HG03139 (cell line): ENCODE measurements around the gene GNAT2.

Experiments used
- ATAC-seq: cut with Tn5 transposase; IDR thresholded peaks from one replicate; pipeline ENCODE4 v1.9.1; 2021; ENCODE audit not compliant: unreplicated experiment

Gene GNAT2

DNA sequence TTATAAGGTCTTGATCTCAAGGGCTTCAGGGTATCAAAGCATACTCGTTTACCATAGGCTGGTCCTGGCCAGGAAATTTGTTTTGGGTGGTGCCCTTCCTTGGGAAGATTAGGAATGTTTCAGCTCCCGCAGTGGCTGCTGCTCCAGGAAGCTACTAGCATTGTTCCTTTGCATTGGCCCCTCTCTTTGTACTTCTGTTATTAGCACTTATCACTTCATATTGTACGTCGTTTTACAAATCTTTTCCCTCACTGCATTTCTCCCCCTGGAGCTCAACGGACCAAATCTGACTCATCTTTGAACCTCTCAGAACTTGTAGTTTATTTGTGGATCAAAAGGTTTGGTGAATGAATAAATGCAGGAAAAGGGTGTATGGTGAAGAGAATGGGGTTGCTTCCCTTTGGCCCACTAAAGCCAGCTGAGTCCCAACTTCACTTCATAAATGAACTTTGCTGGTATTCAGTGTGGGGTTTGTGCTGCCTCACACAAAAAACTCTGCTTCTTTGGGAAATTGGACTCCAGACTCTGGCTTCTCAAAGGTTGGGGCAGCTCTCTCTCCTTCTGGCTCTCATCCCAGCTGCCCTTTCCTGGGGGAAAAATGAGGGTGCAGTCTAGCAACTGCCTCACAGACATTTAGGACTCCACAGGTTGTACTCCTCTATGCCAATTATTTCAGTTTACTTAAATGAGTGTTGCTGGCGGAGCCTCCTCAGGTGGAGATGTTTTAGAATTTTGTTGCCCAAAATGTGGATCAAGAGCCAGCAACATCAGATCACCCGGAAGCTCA is 5.9 kb downstream of the GNAT2 start:
- no peak for ATAC-seq

DNA sequence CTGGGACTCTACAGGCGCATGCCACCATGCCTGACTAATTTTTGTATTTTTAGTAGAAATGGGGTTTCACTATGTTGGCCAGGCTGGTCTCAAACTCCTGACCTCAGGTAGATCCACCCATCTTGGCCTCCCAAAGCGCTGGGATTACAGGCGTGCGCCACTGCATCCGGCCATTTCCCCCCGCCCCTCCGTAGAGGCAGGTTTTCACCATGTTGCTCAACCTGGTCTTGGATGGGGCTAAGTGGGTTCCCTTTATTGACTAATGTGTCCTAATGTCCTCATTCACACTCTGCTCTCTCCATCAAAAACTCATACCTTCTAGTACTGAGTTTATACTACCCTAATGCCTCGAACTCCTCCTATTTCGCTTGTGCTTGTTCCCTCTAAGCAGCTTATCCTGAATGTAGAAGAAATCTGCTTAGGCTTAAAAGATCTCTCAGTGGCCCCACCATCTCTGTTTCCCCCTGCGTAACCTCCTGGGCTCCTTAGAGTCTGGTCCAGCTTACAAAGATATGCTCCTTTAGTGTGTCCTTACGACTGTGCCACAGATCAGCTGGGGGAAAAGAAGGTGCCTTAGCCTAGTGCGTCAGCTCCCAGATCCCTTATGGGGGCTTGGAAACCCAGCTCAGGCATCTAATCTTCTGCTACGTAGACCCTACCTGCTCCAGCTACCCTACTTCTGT is 8.0 kb downstream of the GNAT2 start:
- no peak for ATAC-seq

DNA sequence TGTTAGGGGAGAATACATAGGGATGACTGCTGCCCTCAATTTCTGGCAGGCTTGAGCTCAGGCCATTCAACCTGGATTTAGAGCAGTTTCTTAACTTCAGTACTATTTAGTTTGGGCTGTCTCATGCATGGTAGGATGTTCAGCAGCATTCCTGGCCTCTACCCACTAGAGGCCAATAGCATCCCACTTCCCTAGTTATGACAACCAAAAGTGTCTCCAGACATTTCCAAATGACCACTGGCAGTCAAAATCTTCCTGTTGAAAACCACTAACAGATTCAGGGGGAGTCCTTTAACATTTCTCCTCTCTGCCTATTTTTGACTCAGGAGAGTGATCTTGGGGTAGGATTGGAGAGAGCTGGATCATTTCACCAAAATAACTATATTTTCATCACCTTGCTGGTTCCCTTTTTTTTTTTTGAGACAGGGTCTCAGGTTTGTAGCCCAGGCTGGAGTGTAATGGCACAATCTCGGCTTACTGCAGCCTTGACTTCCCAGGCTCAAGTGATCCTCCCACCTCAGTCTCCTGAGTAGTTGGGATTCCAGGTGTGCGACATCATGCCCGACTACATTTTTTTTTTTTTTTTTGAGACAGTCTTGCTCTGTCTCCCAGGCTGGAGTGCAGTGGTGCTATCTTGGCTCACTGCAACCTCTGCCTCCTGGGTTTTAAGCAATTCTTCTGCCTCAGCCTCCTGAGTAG is 8.7 kb downstream of the GNAT2 start:
- ATAC-seq: no peak

DNA sequence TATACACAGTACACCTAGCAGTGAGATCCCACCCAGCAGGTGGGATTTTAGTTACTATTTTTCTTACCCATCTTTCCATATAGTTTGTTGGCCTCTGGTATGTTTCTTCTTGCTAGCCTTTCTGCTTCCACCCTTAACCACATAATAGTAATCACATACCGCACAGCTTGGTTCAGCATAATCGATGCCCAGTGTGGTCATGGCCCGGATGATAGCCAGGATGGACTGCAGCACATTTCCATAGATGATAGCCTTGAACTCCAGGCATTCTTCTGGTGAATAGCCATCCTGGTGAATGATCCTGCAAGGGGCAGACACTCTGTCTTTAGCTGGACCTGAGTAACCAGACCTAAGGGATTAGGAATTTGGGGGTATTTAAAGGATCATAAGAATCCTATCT is 9.5 kb downstream of the GNAT2 start:
- ATAC-seq: no peak

DNA sequence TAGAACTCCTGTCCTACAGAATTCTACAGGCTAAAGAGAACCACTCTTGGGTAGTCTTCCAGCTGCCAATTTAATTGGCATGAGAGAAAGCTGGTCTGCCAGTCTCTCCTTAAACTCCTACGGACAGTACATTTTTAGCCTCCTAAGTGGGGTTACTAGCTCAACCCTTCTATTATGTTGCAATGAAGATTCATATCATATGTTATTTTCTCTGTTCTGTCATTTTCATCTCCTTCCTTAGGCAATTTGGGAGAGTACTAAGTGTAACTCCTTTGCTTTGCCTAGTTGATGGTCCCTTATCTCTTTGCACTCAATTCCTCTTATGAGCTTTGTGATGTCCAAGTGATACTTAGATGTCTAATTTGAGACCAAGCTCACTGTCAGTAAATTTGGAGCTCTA is 14.0 kb downstream of the GNAT2 start:
- no peak for ATAC-seq

DNA sequence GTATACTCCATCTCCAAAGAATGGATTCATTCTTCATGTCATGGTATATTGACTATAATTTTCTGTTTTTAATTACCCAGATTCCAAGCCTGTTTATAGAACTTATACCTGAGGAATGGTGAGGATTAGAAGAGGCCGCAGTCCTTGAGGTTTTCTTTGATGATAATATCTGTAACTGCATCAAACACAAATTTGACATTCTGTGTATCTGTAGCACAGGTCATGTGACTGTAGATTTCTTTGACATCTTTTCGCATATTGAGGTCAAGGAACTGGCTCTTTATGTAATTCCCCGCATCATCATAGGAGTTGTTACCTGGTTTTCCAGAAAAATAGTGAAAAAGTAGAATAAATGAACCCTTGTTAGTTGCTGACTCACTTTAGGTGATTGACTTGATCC is 16.2 kb downstream of the GNAT2 start:
- no peak for ATAC-seq

DNA sequence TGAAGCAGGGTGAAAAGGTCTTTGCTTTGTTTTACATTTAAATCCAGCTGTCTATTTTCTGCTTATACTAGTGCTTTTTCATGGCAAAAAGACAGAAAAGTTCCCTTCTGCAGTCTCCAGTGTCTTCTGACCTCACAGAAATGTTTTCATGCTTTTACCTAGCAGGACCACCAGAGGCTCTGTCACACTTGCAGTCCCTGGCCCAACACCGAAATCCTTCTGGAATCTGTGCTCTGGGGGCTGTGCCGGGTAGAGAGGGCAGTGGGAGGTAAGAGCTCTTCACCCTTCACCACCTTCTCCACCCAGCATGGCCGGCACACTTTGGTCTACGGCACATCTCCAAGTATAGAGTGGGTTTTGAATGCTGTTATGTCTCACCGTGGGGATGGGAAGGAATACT is 20.8 kb downstream of the GNAT2 start:
- ATAC-seq: no peak

DNA sequence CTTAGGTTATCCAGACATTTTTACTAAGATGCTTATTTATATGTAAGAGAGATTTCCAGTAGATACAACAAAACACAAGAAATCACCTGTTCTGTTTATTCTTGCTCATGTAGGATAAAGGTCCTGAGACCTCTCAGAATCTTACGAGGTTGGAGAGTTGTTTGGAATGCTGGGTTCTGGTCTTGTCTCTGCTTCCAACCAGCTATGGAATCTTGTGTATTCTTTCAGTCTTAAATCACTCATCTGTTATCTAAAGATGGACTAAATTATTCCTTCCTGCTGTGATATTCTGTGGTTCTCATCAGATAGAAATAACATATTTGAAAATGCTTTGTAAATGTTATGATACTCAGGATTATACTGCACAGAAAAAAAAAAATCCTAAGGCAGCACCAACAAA is 21.3 kb downstream of the GNAT2 start:
- ATAC-seq: no peak

DNA sequence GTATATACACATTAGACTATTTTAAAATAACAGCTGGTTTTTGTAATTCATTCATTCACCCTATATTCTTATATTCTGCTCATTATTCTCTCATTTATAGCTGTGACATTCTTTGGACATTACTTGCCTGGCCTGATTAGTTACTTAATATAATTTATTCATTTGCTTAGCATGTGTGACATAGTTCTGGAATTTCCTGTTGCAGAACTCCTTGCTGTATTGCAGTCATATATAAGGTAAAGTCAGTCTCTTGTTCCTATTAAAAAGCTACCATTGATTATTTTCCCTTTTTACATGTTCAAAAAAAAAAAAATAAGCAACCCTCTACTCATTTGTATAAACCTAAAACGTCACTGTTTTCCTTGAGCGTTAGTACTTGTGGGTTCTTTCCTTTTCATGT is 23.9 kb downstream of the GNAT2 start:
- ATAC-seq: no peak

DNA sequence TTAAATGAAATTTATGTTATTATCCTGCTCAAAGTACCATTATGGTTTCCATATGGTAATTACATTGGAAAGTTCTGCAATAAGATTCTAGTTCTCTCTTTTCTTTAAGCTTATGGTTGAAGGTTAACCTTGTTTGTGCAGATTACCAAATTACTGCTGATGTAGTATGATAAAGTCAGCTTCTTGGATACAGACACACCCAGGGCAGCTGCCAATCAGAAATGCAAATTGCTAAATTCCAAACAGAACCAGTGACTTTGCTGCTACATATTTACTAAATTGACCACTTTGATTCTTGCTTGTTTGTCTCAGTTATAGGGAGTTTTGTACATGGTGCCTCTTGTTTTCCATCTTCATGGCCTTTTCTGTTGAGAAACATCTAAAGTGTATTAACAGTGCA is 26.5 kb downstream of the GNAT2 start:
- no peak for ATAC-seq

DNA sequence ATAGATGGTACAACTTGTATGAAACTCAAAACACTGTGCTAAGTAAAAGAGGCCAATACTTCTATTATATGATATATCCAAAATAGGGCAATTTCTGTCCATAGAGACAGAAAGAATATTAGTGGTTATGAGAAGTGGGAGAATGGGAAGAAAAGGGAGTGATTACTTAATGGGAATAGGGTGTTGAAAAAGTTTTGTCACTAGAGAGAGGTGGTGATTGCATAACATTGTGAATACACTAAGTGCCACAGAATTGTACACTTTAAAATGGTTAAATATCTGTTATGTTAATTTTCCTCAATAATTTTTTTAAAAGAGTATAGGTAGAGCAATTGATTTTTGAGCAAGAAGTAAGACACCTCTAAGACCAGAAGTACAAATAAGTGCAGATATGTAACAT is 29.7 kb downstream of the GNAT2 start:
- ATAC-seq: no peak

DNA sequence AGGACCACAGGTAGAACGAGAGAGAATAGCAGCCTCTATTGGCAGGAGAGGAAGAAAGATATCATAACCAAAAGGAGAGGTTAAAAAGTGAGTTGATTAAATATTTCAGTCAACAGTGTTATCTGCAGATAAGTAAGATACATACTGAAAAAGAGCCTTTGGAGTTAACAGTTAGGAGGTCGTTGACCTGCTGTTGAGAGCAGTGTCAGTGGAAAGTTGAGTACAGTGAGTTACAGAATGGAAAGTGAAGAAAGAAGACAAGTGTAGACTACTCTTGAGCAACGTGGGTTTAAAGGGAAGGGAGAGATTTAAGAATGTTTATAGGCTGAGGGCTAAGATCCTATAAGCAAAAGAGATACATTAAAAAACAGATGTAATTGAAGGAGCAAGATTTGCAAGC is 30.2 kb downstream of the GNAT2 start:
- no peak for ATAC-seq

DNA sequence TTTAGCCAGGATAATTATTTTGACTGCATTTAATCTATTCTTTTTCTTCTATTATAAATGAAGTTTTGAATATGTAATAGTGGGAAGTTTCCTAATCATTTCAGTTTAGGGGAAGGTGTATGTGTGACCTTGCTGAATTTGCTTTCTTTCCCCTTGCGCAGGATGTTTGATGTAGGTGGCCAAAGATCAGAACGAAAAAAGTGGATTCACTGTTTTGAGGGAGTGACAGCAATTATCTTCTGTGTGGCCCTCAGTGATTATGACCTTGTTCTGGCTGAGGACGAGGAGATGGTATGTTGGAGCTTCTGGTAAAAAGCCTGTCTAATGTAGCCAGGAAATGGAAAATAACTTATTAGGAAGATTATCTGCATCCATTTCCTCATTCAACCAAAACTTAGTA is 33.4 kb downstream of the GNAT2 start:
- ATAC-seq: no peak

DNA sequence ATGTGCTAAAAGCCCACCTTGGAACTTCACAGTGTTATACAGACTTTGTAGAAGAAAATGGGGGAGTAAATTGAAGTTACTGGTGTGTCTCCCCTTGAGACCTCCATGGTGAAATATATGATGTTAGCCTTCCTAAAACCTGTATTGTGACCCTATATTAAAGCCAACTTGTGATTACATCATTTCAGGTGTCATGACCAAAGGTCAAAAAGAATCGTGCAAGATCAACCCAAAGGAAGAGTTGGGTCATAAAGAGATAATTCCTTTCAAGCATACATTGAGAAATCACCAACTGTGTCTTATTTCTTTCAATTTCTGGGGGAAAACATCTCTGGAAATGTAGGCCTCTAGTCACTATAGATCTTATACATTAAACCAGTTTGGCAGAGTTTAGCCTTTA is 34.6 kb downstream of the GNAT2 start:
- ATAC-seq: no peak

DNA sequence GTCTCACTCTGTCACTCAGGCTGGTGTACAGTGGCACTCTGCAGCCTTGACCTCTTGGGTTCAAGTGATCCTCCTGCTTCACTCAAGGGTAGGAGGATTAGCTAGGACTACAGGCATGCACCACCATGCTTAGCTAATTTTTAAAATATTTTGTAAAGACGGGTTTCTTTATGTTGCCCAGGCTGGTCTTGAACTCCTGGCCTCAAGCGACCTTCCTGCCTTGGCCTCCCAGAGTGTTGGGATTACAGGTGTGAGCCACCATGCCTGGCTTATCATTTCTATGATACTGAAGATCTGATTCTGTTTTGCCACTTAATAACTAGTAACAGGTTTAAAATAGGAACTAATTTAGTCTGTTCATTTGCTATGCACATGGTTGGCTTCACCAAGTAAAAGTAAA is 37.4 kb downstream of the GNAT2 start:
- no peak for ATAC-seq

DNA sequence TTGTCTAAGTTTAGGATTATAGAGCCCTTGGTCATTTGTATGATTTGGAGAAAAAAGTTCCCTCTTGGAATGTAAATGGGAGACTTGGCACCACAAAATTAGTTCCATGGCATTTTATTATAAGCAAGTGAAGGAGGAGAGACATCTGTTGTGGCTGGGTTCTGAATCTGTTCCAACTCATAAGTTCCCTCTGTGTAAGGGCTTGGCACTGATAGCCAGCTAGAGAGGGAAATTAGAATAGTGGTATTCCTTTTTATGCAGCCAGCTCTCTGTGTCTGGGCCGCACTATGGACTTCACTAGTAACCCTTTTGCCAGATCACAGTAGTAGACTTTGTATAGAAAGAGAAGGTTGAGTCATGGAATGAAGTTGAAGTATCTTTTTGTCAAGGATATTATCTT is 39.9 kb downstream of the GNAT2 start:
- ATAC-seq: no peak

DNA sequence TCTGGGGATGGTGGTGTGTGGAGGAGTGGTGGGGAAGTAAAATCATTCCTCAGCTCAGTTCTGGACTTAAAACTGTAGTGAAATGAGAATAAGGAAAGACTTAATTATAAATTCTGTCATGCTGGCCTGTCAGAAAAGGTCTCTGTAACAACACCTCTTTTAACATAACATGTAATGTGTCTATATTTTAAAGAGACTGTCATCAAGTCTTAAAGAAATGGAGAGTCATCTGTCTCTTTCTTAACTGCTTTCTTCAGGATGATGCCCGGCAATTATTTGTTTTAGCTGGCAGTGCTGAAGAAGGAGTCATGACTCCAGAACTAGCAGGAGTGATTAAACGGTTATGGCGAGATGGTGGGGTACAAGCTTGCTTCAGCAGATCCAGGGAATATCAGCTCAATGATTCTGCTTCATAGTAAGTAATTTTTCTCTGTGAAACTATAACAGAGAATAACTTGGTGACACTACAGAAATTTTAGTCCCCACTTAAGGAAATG is 40.4 kb downstream of the GNAT2 start:
- no peak for ATAC-seq

DNA sequence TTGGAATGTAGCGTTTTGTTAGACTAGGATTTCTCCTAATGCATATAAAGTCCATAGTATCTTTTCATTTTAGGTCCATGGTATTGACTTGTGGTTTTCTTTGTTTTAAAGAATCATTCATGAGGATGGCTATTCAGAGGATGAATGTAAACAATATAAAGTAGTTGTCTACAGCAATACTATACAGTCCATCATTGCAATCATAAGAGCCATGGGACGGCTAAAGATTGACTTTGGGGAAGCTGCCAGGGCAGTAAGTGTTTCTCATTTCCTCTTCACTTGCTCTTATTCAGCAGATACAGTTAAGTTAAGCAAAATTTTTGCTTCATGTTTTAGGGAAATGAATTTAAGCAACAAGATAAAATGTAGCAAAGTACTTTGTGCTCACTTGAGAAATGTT is 45.6 kb downstream of the GNAT2 start:
- ATAC-seq: no peak

DNA sequence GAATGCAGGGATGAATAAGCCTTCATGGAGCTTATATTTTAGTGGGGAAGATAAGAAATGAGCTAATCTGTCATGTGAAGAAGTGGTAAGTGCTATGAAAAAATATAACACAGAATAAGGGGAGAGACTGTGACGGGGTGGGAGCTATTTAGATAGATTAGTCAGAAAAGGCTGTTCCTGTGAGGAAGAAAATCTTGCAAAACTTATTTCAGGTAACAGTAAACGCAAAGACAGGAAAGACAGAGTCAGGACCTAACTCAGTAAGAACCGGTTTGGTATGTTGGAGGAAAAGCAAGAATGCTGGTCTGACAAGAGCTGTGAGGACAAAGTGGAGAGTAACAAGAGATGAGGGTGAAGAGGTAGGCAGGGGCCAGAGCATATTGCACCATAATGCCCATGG is 49.0 kb downstream of the GNAT2 start:
- no peak for ATAC-seq

DNA sequence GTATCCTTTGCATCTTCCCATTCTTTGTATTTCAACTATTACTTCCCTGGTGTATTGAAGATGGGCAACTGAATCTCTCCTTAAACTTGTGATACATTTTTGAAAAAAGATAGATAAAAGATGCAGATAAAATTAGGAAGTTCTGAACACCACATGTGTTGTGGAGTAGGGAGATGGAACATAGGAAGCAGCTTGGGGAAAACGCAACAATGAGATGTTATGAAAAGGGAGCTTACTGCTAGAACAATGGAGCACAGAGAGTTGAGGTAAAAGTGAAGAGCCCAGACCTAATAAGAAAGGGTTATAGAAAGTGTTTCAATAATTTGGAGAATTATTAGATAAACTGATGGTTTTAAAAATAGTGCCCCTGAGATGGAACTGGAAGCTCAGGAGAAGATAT is 50.1 kb downstream of the GNAT2 start:
- no peak for ATAC-seq

DNA sequence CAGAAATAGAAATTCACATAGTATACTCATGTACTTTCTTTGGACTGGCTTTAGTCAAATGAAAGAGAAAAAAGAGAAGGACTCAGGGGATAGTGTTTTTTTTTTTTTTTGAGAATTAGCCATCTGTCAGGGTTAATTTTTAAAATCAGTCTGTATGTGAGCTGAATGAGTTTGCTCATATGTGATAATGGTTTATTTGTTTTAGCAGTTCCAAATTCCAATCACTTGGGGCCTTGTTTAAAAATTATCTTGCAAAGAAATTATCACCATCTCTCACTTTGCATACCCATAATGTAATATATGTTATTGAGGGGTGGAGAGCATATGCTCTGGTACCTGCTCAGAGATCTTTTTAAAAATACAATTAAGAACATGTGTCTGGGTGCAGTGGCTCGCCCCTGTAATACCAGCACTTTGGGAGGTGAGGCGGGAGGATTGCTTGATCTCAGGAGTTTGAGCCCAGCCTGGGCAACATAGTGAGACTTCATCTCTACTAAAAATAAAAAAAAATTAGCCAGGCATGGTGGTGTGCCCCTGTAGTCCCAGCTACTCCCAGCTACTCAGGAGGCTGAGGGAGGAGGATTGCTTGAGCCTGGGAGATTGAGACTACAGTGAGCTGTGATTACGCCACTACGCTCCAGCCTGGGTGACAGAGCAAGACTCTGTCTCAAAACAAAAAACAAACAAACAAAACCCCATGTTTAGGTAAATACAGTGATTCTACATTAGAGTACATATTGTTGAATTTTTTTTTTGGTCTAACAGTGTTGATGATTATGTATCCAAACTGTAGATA is 51.3 kb downstream of the GNAT2 start:
- no peak for ATAC-seq
